BE2C (cell line): ENCODE measurements around the gene TENM4.

Experiments used
- DNase-seq: peaks from one replicate; pipeline ENCODE4 v3.0.0-alpha.2; 2020
- H3K27me3 ChIP-seq: fragments of 250-450 bp; sonication (Bioruptor Pico); 2 replicates; pipeline ENCODE4 v1.5.1; 2020; ENCODE audit warnings: mild to moderate bottlenecking
- H3K36me3 ChIP-seq: fragments of 250-450 bp; sonication (Bioruptor Pico); 2 replicates; pipeline ENCODE4 v1.5.1; 2020; ENCODE audit warnings: mild to moderate bottlenecking
- H3K4me1 ChIP-seq: fragments of 250-450 bp; sonication (Bioruptor Pico); 2 replicates; pipeline ENCODE4 v1.5.1; 2020
- H3K4me3 ChIP-seq: 2 replicates; pipeline ENCODE4 v1.5.1; 2011; ENCODE audit warnings: low read depth, low read length
- H3K9me3 ChIP-seq: fragments of 250-450 bp; sonication (Bioruptor Pico); 2 replicates; pipeline ENCODE4 v1.5.1; 2020
- CTCF ChIP-seq: IDR thresholded peaks from 2 replicates; pipeline ENCODE4 v1.5.1; 2012; ENCODE audit warnings: mild to moderate bottlenecking, low read depth, low read length

TENM4 gene

GRCh38 chr11:78773077-78773476 lies 667.8 kb downstream of the TENM4 start:
- Histone ChIP-seq H3K27me3 (no peaks in the 10 kb centered on the region), H3K4me1 (peaks cover 11% of the 10 kb centered on the region), H3K36me3 (peaks cover 26% of the 10 kb centered on the region), H3K4me3 (no peak overlapping the region), H3K9me3 (no peaks in the 10 kb centered on the region)
- DNase-seq = no peak
- no peak for TF ChIP-seq CTCF

DNA sequence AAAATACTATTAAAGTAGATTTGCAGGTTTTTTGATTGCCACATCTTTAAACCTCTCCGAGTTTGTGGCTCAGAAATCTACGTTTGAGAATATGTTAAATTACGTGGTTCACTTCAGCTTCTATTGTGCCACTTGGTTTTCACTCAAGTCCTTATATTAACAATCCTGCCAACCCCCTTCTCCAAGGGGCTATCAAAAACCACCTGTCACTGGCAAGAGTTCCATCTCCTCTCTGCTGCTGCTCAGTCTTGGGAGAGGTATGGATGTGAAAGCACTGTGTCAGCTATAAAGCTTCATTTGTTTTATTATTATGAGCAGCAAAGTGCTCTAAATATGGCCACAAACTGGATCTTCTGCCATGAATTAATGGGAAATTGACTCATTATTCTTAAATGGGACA lies 668.6 kb downstream of the TENM4 start:
- TF ChIP-seq CTCF = no peak
- no peaks in the 10 kb centered on the region for H3K27me3 ChIP-seq
- H3K36me3 ChIP-seq = peaks cover 34% of the 10 kb centered on the region
- H3K4me1 ChIP-seq = peaks cover 20% of the 10 kb centered on the region
- no peaks in the 10 kb centered on the region for H3K9me3 ChIP-seq
- no peak for DNase-seq
- no peak overlapping the region for H3K4me3 ChIP-seq

GRCh38 chr11:78770931-78771330 lies 669.9 kb downstream of the TENM4 start:
- TF ChIP-seq CTCF = no peak
- H3K4me1 ChIP-seq = peaks cover 21% of the 10 kb centered on the region
- no peaks in the 10 kb centered on the region for H3K9me3 ChIP-seq
- H3K27me3 ChIP-seq = no peaks in the 10 kb centered on the region
- peaks cover 43% of the 10 kb centered on the region for H3K36me3 ChIP-seq
- no peak overlapping the region for H3K4me3 ChIP-seq
- DNase-seq = no peak

GRCh38 chr11:78768971-78769370 lies 671.9 kb downstream of the TENM4 start:
- H3K9me3 ChIP-seq = no peaks in the 10 kb centered on the region
- no peak overlapping the region for H3K4me3 ChIP-seq
- TF ChIP-seq CTCF = no peak
- DNase-seq = no peak
- H3K27me3 ChIP-seq = no peaks in the 10 kb centered on the region
- H3K36me3 ChIP-seq = peaks cover 48% of the 10 kb centered on the region
- peaks cover 21% of the 10 kb centered on the region for H3K4me1 ChIP-seq

GRCh38 chr11:78768345-78768744 lies 672.5 kb downstream of the TENM4 start:
- peaks cover 48% of the 10 kb centered on the region for H3K36me3 ChIP-seq
- H3K4me1 ChIP-seq = peaks cover 15% of the 10 kb centered on the region
- TF ChIP-seq CTCF = no peak
- no peaks in the 10 kb centered on the region for H3K27me3 ChIP-seq
- no peaks in the 10 kb centered on the region for H3K9me3 ChIP-seq
- no peak overlapping the region for H3K4me3 ChIP-seq
- peak; percentile 29 for DNase-seq

- H3K36me3 ChIP-seq = peaks cover 44% of the 10 kb centered on the region
Measured at GRCh38 chr11:78767027-78767932, 673.5 kb downstream of the TENM4 start.

More at GRCh38 chr11:78767027-78767932, 673.5 kb downstream of the TENM4 start:
- Histone ChIP-seq H3K9me3 (no peaks in the 10 kb centered on the region), H3K27me3 (no peaks in the 10 kb centered on the region), H3K4me1 (peaks cover 10% of the 10 kb centered on the region), H3K4me3 (no peak overlapping the region)
- no peak for TF ChIP-seq CTCF
- no peak for DNase-seq
